ENCODE data around the gene LCP2. TPM values are rescaled to one million over a fixed set of nuclear protein-coding genes. Genes with fewer than 3 reads are reported as not detected.
"Not testable (repeated sequence)": the region's sequence is repeated elsewhere in the genome, so short reads cannot be mapped to it uniquely, and the experiment has no call there.

Gene LCP2
- total RNA-seq, 1 experiment from 2014 or later, result not detected

DNA sequence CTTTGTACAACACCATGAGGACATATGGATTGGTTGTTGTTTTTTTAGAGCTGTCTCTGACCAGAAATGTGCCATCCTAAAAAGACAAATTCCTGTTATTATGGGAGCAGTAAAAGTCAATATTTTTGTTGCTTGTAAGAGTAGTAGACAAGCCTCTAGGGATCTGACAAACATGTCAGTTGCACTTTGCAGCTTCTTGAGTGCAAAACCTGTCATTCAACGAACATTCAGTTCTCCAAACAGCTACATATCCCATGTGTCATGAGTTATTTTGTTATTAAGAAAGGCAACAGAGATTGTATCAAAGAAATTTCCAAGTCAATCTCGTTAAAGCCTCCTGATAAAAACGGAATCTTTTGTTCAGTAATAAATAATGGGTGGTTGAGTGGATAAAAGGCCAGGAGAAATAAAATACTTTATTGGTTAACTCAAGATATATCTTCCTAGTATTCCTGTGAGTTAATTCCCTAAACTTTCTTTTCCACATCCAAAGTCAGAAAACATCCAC is 46.7 kb downstream of the LCP2 start:
- no peak for DNase-seq (ENCODE audit: low read depth)

DNA sequence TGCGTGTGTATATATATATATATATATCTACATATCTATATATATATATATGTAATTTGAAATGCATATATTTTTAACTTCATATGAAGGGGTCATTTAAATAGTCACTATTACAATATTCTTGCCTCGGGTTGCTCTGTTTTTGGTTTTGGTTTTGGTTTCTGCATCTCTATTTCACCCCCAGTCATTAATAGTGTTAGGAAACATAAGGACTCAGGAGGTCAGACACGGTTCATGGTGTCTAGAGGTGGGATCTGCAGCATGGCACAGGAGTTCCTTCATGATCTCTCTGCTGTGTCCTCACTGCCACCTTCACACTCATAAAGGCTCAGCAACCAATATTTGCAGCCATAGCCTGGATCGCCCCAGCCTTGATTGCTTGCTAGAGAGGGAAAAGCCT is 48.2 kb downstream of the LCP2 start:
- no peak for DNase-seq (ENCODE audit: low read depth)

DNA sequence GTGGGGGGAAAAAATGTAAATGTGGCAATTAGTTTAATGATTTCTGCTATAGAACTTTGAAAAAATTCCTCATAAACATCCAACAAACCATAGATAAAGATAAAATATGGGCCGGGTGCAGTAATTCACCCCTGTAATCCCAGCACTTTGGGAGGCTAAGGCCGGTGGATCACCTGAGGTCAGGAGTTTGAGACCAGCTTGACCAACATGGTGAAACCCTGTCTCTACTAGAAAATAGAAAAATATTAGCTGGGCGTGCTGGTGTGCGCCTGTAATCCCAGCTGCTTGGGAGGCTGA is 48.7 kb downstream of the LCP2 start:
- DNase-seq (ENCODE audit: low read depth), result not testable (repeated sequence)

DNA sequence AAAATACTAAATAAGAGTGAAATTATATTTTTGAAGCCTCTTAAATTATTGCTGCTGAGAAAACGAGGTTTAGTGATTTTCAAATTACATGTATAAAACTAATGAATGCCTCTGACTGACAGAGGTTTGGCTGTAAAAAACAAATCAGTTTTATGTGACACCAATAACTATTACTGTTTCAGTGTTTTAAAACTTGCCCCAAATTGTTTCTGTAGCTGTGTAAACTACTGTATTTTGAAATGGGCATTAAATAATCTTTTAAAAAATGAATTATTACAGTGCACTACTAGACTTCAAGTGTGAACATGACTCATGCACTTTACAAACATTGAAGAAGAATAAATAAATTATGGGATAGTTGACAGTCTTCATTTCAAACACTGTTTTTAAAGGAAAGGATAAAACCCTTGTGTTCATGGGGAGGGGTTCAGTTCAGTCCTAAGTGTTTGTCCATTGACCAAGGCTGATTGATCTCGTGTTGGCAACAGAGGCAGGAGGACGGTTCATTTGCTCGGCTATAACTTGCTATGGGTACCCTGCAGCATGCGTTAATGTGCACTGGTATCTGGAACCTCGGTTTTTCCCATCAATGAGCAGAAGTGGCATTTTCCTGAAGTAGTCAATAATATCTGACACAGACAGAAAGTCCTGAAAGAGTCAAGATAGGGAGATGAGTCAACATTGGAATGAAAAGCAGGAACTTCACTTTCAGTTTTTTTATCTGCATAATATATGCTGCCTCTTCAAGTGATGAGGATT is 49.2 kb downstream of the LCP2 start:
- DNase-seq (ENCODE audit: low read depth), result no peak

DNA sequence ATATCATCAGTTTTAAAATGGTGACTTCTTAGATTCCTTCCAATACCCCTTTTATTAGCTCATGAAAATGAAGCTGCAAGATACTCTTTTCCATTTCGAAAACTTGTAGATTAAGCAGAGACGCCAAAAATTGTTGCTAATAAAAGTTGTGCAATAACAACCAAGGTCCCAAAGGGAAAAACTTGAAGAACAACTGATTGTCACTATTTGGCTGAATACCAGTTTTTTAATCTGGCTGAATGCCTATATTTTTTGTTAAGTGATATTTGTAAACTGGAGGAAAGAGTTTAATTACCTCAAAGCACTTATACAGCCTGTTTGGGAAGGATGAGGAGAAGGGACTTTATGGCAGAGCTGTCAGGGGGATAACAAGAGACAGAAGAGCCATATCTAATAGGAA is 50.2 kb downstream of the LCP2 start:
- DNase-seq (ENCODE audit: low read depth), result no peak

DNA sequence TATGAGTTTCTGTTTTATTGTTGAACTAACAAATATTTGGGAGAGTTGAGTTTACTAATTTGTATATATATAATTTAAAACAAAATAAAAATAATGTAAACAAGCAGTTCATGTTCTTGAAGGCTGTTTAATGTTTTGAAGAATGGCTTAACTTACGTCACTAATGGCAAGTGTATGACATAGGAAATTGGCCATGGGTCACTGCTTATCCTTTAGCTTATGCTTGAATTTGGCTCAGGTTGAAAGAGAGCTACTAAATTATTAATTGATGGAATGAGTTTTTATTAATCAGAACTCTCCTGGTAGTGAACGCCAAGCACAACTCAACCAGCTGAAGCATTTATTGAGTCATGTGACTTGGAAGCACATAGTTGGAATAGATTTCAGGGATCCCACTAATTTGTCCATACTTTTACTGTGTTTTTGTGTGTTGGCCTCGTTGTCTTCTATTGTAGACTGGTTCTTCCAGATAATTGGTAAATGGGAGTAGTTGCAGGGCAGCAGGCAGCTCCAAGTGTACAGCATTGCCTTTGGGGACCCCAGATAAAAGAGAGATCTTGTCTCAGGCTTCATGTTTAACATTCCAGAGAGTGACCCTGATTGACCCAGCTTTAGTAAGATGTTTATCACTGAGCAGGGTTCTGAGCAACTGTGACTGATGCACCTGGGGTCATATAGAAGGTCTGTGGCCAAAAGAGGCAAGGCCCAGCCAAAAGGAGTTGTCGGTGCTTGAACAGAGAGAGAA is 51.3 kb downstream of the LCP2 start:
- no peak for DNase-seq (ENCODE audit: low read depth)

GRCh38 chr5:170245436-170245835 is 52.1 kb downstream of the LCP2 start:
- DNase-seq (ENCODE audit: low read depth), result not testable (repeated sequence)

GRCh38 chr5:170238456-170239196 is 59.0 kb downstream of the LCP2 start:
- no peak for DNase-seq (ENCODE audit: low read depth)

- no peak for DNase-seq (ENCODE audit: low read depth)
These were observed 61.4 kb downstream of the LCP2 start for GRCh38 chr5:170235876-170236864.

GRCh38 chr5:170233358-170233892 is 64.2 kb downstream of the LCP2 start:
- no peak for DNase-seq (ENCODE audit: low read depth)

DNA sequence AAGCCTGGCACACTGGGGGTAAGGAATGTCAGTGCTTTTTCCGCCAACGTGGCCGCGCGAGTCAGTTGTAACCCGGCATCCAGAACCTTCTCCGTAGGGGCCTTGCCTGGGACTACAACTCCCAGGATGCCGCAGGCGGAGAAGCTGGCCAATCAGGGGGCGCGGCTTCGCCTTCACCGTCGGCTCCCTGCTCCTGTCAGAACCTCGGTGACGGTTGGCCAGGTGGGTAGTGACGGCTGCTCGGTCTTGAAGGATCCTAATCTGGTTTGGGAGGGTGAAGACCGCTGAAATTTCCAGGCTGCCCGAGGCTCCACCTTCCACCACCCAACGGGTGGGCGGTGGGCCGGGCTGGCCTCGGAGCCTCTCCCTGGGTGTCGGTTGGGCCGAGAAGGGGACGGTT is 64.8 kb downstream of the LCP2 start, which contains the start of gene C5orf58:
Gene C5orf58 (plus strand): TSS at position 200 of the 400 bp plus-strand sequence. CDS start 1,992 bp downstream, outside the sequence.
- DNase-seq (ENCODE audit: low read depth), result no peak

GRCh38 chr5:170228762-170229435 is 68.7 kb downstream of the LCP2 start:
- no peak for DNase-seq (ENCODE audit: low read depth)

DNA sequence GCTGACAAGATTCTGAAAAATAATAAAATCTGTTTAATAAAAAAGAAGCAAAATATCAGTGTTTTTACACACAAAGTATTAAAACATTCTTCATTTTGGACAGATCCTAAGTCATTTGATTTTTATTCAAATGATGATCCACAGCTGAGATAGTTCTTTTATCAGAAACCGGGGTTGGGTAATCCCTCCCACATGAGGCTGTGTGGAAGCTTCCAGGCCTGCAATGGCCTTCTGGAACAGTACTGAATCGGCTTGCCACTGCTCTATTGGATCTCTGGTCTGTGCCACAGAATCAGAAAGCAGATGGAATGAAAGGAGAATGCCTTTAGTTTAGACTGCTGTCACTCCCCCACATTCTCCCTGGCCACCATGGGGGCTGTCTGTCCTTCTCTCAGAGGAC is 70.9 kb downstream of the LCP2 start:
- DNase-seq (ENCODE audit: low read depth), result no peak

DNA sequence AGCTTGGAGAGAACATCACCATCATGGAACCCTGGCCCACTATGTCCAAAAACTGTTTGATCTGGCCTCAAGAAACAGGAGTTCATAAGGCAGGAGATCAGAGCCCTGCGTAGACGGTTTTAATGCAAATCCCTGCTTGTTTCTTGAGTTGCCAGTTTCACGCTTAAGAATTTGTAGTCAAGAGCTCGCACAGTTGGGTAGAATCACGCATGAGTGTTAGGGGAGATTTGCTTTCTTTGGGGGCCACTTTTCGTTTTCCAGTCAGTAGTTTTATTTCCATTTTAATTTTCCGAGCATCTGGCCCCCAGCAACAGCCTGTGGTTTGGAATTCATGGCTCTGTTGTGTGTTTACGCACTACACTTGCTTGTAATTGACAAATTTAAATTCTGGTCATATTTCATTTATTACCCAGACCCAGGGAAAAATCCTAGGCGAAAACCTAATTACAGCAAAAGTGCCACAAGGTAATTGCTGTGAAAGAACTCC is 71.4 kb downstream of the LCP2 start:
- DNase-seq (ENCODE audit: low read depth), result no peak

DNA sequence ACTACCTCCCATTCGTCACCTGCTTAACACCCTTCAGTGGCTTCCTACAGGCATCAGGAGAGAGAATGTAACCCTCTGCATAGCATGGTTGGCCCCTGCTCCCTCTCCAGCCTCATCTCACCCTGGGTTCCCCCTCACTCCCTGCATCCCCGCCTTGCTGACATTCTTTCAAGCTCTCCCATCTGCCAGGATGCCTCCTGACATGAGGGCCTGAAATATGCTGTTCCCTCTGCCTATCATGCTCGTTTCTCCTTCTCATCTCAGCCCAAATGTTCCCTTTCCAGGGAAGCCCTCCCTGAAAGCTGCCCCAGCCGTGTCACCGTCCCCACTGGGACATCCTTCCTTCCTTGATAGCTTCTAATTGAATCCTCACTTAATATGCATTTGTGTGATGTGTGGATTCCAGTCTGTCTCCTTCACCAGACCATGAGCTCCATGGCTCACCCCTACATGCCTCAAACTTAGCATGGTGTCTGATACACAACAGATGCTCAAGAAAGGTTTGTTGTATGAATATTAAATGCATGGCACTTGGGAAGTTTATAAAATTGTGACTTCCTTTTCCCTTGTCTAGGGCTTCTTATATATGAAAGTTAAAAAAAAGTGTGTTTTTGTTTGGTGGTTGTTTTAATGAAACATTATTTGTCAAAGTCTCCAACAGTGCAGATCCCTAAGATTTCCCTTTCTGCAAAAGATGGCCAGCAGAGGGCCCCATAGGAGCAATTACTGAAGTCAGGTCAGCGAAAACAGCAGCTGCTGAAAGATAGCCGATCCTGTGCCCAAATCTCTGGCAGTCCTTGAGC is 72.0 kb downstream of the LCP2 start:
- DNase-seq (ENCODE audit: low read depth), result peak; percentile 58

DNA sequence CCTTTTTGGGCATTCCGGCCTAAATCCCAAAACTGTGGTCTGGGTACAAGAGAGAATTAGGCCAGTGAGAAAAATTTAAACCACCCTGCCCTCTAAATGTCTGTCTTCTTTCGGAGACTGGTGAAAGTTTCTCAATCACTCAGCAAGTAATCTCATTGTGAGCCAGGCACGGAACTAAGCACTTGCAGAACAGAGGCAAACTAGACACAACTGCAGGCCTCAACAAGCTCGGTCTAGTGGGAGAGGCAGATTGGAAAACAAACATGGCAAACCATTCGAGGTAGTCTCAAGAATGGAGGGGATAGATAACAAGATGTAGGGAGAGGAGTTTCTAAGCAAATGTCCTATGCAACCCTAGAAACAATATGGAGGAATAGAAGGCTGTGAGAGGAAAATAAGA is 73.7 kb downstream of the LCP2 start:
- no peak for DNase-seq (ENCODE audit: low read depth)

GRCh38 chr5:170223360-170223759 is 74.2 kb downstream of the LCP2 start:
- DNase-seq (ENCODE audit: low read depth), result no peak

GRCh38 chr5:170221327-170221741 is 76.2 kb downstream of the LCP2 start:
- DNase-seq (ENCODE audit: low read depth), result peak; percentile 10

GRCh38 chr5:170220191-170220590 is 77.4 kb downstream of the LCP2 start:
- no peak for DNase-seq (ENCODE audit: low read depth)

All from LHCN-M2 (cell line).